IPS DF 6.9 (cell line): ENCODE measurements around the gene PRR5L.

Experiments
- DNase-seq: peaks from one replicate; pipeline ENCODE4 v3.0.0-alpha.2; 2013; ENCODE audit warnings: low read depth, low spot score
- H3K27ac ChIP-seq: one replicate; pipeline ENCODE4 v1.5.1; 2013; ENCODE audit warnings: low read length, control low read depth
- H3K27me3 ChIP-seq: 2 replicates; pipeline ENCODE4 v1.6.1; 2013; ENCODE audit warnings: mild to moderate bottlenecking, low read length; ENCODE audit not compliant: control insufficient read depth, insufficient read depth
- H3K36me3 ChIP-seq: 2 replicates; pipeline ENCODE4 v1.6.1; 2013; ENCODE audit warnings: low read length; ENCODE audit not compliant: control insufficient read depth, insufficient read depth
- H3K4me1 ChIP-seq: 2 replicates; pipeline ENCODE4 v1.6.1; 2013; ENCODE audit warnings: low read length; ENCODE audit not compliant: control insufficient read depth, insufficient read depth
- H3K4me3 ChIP-seq: 2 replicates; pipeline ENCODE4 v1.5.1; 2013; ENCODE audit warnings: mild to moderate bottlenecking, low read length
- H3K9me3 ChIP-seq: 2 replicates; pipeline ENCODE4 v1.6.1; 2013; ENCODE audit warnings: low read length, inconsistent platforms; ENCODE audit not compliant: control insufficient read depth, insufficient read depth
- WGBS: extraction: QIAGEN DNeasy Blood & Tissue Kit; methylation state at CpG from one replicate; pipeline ENCODE4 v1.1.7; 2013; ENCODE audit warnings: mixed read lengths, missing lambda C conversion rate; ENCODE audit not compliant: insufficient read length, insufficient coverage; 5-methylcytosine and 5-hydroxymethylcytosine counted together

PRR5L gene

GRCh38 chr11:36342327-36342726 lies 46.2 kb downstream of the PRR5L start:
- no peak overlapping the region for H3K27ac ChIP-seq
- no CpG with 5 or more reads among the region's 5 CpGs for WGBS
- no peaks in the 10 kb centered on the region for H3K9me3 ChIP-seq
- no peak for DNase-seq
- no peaks in the 10 kb centered on the region for H3K4me1 ChIP-seq
- no peak overlapping the region for H3K4me3 ChIP-seq
- no peaks in the 10 kb centered on the region for H3K36me3 ChIP-seq
- no peaks in the 10 kb centered on the region for H3K27me3 ChIP-seq

- DNase-seq = no peak
- Histone ChIP-seq H3K27ac (no peak overlapping the region), H3K4me1 (no peaks in the 10 kb centered on the region), H3K9me3 (no peaks in the 10 kb centered on the region), H3K36me3 (no peaks in the 10 kb centered on the region), H3K4me3 (no peak overlapping the region), H3K27me3 (no peaks in the 10 kb centered on the region)
- no CpG with 5 or more reads among the region's 5 CpGs for WGBS
Observed at GRCh38 chr11:36343436-36343835, 47.3 kb downstream of the PRR5L start.

- WGBS = no CpG with 5 or more reads among the region's 11 CpGs
- H3K4me1 ChIP-seq = no peaks in the 10 kb centered on the region
- DNase-seq = no peak
- no peaks in the 10 kb centered on the region for H3K27me3 ChIP-seq
- no peak overlapping the region for H3K27ac ChIP-seq
- H3K36me3 ChIP-seq = no peaks in the 10 kb centered on the region
- no peak overlapping the region for H3K4me3 ChIP-seq
- no peaks in the 10 kb centered on the region for H3K9me3 ChIP-seq
Observed at GRCh38 chr11:36345084-36345511, 49.0 kb downstream of the PRR5L start.

DNA sequence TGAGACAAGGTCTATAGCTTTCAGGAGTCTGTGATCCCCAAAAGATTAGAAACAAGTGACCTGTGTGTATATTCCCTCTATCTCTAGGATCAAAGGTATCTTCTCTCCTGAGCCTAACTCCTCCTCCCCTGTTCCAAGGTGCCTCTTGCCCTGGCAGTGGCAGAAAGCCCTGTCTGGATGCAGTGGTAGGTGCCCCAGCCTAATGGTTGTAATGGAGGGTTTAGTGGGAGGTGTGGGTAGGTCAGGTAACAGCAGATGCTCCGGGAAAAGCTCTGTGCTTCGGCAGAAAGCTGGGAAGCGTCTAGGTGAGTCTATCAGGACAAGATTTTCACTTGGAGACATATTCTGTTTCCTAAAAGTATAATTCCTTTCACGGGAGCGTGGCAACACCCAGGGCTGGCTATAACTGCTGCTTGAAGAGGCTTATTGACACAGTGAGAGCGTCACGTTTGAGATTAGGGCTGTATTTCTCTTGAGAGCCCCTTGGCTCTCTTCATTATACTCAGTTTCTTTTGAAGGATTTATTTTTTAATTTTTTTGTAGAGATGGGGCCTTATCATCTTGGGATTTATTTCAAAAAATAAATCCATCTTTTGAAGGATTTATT lies 49.5 kb downstream of the PRR5L start:
- H3K9me3 ChIP-seq = no peaks in the 10 kb centered on the region
- no peaks in the 10 kb centered on the region for H3K36me3 ChIP-seq
- H3K4me1 ChIP-seq = no peaks in the 10 kb centered on the region
- H3K27ac ChIP-seq = no peak overlapping the region
- H3K4me3 ChIP-seq = no peak overlapping the region
- WGBS = no CpG with 5 or more reads among the region's 7 CpGs
- DNase-seq = no peak
- H3K27me3 ChIP-seq = no peaks in the 10 kb centered on the region

DNA sequence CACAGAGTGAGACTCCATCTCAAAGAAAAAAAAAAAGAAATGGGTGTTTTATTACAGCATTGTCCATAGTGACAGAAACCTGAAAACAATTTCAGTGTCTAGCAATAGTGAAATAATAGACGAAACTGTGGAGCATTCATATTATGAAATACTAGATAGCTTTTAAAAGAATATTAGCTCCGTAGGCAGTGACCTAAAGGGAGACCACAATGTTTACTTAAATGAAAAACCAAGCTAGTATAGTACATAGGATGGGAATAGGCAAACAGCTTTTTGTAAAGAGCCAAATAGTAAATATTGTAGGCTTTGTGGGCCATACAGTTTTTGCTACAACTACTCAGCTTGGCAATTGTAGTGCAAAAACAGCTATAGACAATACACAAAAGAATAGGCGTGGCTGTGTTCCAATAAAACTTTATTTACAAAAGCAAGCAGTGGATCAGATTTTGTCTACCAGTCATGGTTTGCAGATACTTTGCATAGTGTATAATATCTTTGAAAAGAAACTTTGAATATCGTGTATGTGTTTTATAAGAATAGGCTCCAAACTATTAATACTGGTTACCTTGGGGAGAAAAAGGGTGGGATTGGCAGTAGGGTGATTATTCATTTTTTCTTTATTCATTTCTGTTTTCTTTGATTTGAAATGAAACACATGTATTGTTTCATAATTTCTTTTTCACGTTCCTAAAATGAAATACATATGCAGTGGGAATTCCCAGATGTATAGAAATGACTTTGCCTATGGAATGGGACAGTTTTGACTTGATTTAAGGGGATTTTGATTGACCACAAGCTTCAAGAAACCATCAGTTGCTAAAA lies 50.7 kb downstream of the PRR5L start:
- no peak overlapping the region for H3K4me3 ChIP-seq
- no peak overlapping the region for H3K27ac ChIP-seq
- no peaks in the 10 kb centered on the region for H3K27me3 ChIP-seq
- no peak for DNase-seq
- no CpG with 5 or more reads among the region's 5 CpGs for WGBS
- H3K4me1 ChIP-seq = no peaks in the 10 kb centered on the region
- H3K36me3 ChIP-seq = no peaks in the 10 kb centered on the region
- H3K9me3 ChIP-seq = no peaks in the 10 kb centered on the region

DNA sequence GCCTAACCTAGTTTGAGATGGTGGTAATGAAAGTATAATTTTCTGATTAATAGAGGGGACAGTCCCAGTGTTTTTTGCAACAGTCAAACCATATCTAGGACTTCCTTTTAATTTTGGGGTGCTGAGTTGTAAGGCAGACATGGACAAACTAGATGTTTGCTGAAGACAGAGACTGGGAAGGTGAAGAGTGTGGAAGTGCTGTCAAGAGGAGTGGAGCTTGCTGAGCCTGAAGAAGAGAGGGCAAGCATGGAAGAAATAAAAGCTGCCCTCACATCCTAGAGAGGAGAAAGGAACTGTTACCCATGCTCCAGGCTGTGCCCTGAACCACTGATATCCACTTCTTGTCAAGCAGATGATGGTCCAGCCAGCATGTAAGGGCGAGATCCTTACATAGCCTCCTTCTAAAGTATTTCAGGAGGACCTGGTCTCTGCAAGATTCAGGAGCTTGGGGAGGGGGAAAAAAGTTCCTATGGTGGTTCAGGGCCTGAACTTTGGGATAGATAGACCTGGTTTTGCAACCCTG lies 51.4 kb downstream of the PRR5L start:
- Histone ChIP-seq H3K9me3 (no peaks in the 10 kb centered on the region), H3K4me3 (no peak overlapping the region), H3K27ac (no peak overlapping the region), H3K4me1 (no peaks in the 10 kb centered on the region), H3K27me3 (no peaks in the 10 kb centered on the region), H3K36me3 (no peaks in the 10 kb centered on the region)
- no CpG with 5 or more reads among the region's 1 CpG for WGBS
- DNase-seq = no peak

DNA sequence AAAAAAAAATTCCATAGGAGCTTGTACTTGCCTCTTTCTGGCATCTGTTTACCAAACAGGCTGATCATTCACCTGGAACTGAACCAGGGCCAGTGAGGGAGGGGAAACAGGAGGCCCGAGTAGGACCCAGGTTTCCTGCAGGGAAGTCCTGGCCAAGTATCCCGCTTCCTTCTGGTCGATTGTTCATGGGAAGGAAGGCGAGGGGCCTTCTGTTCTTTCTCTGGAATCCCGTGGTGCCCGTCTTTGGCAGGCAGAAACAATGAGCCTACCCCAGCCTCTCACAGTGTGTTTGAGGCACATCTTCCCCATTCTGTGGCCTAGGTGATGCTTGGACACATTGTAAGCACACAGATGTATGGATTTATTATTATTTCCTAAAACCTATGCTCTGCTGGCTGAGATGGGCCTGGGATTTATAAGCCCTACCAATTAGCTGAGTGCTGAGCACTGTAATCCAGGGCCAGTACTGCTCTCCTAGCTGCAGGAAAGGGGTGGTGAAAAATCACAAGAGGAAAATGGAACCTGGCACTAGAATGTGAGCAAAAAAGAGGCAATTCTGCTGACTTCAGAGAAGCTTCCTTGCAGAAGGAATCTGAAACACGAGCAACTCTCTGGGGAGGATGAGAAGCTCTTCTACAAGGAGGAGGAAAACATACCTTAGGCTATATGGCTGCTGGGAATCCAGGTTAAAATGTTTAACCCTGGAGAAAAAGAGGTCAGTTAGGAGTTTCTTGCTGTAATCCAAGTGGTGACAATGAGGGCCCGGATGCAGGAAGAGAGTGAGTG lies 53.5 kb downstream of the PRR5L start:
- no CpG with 5 or more reads among the region's 8 CpGs for WGBS
- no peak for DNase-seq

GRCh38 chr11:36350137-36350513 lies 54.0 kb downstream of the PRR5L start:
- no peaks in the 10 kb centered on the region for H3K27me3 ChIP-seq
- H3K4me1 ChIP-seq = no peaks in the 10 kb centered on the region
- no peaks in the 10 kb centered on the region for H3K9me3 ChIP-seq
- H3K27ac ChIP-seq = no peak overlapping the region
- H3K36me3 ChIP-seq = no peaks in the 10 kb centered on the region
- DNase-seq = no peak
- H3K4me3 ChIP-seq = no peak overlapping the region
- WGBS = 100% methylated on average over 1 of the region's 1 CpG

More for the DNA sequence above, 53.5 kb downstream of the PRR5L start:
- H3K4me3 ChIP-seq = no peak overlapping the region
- no peaks in the 10 kb centered on the region for H3K36me3 ChIP-seq
- H3K4me1 ChIP-seq = no peaks in the 10 kb centered on the region
- no peak overlapping the region for H3K27ac ChIP-seq
- no peaks in the 10 kb centered on the region for H3K9me3 ChIP-seq
- no peaks in the 10 kb centered on the region for H3K27me3 ChIP-seq

DNA sequence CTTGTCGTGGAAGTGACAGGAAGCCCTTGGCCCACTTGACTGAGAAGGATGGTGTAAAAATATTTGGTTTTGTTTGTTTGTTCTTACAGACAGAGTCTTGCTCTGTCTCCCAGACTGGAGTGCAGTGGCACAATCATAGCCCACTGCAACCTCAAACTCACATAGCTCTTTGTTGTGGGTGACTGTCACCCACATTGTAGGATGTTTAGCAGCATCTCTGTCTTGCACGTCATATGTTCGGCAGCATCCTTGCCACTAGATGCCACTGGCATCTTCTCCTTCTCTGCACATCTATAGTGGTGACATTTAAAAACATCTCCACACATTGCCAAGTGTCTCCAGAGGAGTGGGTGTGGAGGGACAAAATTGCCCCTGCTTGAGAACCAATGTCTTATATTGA lies 56.8 kb downstream of the PRR5L start:
- Histone ChIP-seq H3K36me3 (no peaks in the 10 kb centered on the region), H3K4me3 (no peak overlapping the region), H3K4me1 (no peaks in the 10 kb centered on the region), H3K27ac (no peak overlapping the region), H3K9me3 (no peaks in the 10 kb centered on the region), H3K27me3 (no peaks in the 10 kb centered on the region)
- no CpG with 5 or more reads among the region's 3 CpGs for WGBS
- no peak for DNase-seq

DNA sequence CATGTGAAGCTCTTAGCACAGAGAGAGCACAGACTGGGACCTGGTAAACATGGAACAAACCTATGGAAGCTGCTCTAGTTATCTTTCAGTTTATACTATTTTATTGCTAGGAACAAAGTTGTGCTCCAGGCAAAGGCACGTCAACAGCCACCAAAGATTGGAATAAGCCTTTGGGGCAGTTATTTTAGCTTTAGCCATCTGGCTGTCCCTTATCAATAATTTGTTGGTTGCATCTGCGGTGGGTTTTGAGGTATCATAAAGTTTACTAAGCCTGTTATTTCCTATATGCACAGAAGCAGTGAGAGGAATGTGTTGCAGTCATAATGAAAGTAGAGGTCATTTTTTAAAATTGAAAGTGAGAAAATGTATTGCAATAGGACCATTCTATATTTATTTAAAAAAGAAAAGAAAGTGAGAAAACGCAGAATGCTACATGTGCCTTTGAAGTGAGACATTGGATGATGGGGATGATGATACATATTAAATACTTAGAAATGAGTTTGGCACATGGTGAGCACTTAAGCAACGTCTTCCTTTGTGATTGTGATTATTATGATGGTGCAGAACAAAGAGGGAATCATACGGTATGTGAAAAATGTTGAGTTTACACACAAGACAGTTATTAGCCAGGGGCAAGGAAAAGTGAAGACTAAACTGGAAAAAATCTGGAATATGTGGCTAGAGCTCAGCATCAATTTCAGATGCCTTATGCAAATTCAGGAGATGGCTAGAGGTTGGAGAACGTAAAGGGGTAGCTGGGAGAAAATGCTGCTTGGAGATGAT lies 58.3 kb downstream of the PRR5L start:
- Histone ChIP-seq H3K27ac (no peak overlapping the region), H3K9me3 (no peaks in the 10 kb centered on the region), H3K4me3 (no peak overlapping the region), H3K4me1 (no peaks in the 10 kb centered on the region), H3K27me3 (no peaks in the 10 kb centered on the region), H3K36me3 (no peaks in the 10 kb centered on the region)
- DNase-seq = no peak
- WGBS = no CpG with 5 or more reads among the region's 6 CpGs
